GM12891 (cell line): ENCODE data around the gene C8B.

Experiments used
- POLR2A ChIP-seq: IDR thresholded peaks from 2 replicates; pipeline ENCODE4 v1.6.1; 2011; ENCODE audit warnings: low read depth, low read length, control low read depth
- POLR2AphosphoS5 ChIP-seq: IDR thresholded peaks from 2 replicates; pipeline ENCODE4 v1.6.1; 2011; ENCODE audit warnings: low read depth, low read length, control low read depth
- POU2F2 ChIP-seq: IDR thresholded peaks from 2 replicates; pipeline ENCODE4 v1.6.1; 2011; ENCODE audit warnings: low read depth, mild to moderate bottlenecking, control low read depth, low read length, moderate library complexity
- SPI1 ChIP-seq: IDR thresholded peaks from 2 replicates; pipeline ENCODE4 v1.6.1; 2011; ENCODE audit warnings: low read depth, low read length, control low read depth
- TAF1 ChIP-seq: IDR thresholded peaks from 2 replicates; pipeline ENCODE4 v1.6.1; 2011; ENCODE audit warnings: low read depth, low read length, control low read depth

DNA sequence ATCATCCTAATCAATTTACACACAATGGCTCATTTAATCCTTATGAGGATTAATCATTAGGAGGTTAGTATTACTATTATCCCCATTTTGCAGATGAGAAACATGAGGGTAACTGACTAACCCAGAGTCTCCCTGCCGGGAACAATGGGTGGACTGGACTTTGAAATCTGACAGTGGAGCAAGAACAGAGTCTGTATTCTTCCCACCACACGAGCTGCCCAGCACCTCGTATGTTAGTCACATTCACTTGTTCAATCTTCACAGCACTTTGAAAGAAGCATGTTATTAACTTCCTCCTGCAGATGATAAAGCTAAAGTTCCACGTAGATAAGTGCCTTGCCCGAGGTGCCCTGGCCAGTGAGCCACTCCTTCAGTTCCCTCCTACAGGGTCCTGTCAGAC, 12.4 kb downstream of the C8B start:
- TF ChIP-seq POLR2AphosphoS5 (no peak), POLR2A (no peak), TAF1 (no peak), SPI1 (no peak), POU2F2 (no peak)
